Progenitor cell of endocrine pancreas (in vitro differentiated cells): ENCODE measurements around the gene EWSR1. TPM values are rescaled to one million over a fixed set of nuclear protein-coding genes. Genes with fewer than 3 reads are reported as not detected.

ENCODE experiments used
- DNase-seq: peaks from one replicate; pipeline ENCODE4 v3.0.0; 2021; ENCODE audit warnings: low spot score; ENCODE audit not compliant: unreplicated experiment
- H3K27ac Mint-ChIP-seq: 2 replicates; pipeline ENCODE4 v1.8.0; 2021; ENCODE audit warnings: mild to moderate bottlenecking, moderate library complexity, mixed read lengths
- H3K27me3 Mint-ChIP-seq: 2 replicates; pipeline ENCODE4 v1.8.0; 2021; ENCODE audit warnings: mixed read lengths
- H3K36me3 Mint-ChIP-seq: 2 replicates; pipeline ENCODE4 v1.8.0; 2022; ENCODE audit warnings: mixed read lengths; ENCODE audit not compliant: insufficient read depth
- H3K4me1 Mint-ChIP-seq: 2 replicates; pipeline ENCODE4 v1.8.0; 2021; ENCODE audit warnings: low read depth, mixed read lengths
- H3K4me3 Mint-ChIP-seq: 2 replicates; pipeline ENCODE4 v1.8.0; 2021; ENCODE audit warnings: low read depth, mild to moderate bottlenecking, moderate library complexity, mixed read lengths
- H3K9me3 Mint-ChIP-seq: 2 replicates; pipeline ENCODE4 v1.8.0; 2021; ENCODE audit warnings: low read depth, mixed read lengths
- CTCF ChIP-seq: fragments of 200-600 bp; sonication (generic); IDR thresholded peaks from one replicate; pipeline ENCODE4 v1.5.0; 2021; ENCODE audit warnings: antibody characterized with exemption, mild to moderate bottlenecking; ENCODE audit not compliant: unreplicated experiment
- total RNA-seq: library from RNA; stranded (reverse); gene quantifications from 2 replicates; pipeline ENCODE4 v1.2.1, GENCODE V29; 2021

The EWSR1 gene
- total RNA-seq, 1 donor from 2014 or later: 442 TPM

DNA sequence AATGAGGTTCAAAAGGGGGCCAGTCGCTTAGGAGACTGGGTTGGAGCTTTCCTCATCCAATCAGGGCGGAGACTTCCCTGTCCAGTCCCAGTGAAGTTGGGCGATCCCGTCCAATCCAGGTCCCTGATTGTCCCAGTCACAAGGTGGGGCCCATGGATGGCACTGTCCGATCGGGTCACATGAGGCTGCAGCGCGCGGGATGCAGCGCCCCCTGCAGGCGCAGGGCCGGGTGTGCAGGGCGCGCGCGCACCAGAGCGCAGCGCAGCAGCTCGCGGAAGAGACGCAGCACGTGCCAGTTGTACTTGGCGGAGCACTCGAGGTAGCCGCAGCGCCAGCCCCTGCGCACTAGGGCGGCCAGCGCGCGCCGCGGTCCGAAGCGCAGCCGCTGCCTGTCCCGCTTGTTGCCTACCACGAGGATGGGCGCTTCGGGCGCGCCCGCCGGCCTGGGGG, 45.1 kb downstream of the EWSR1 start:
- H3K4me3 Mint-ChIP-seq: no peak overlapping the region
- peaks cover 2% of the 10 kb centered on the region for H3K4me1 Mint-ChIP-seq
- H3K36me3 Mint-ChIP-seq: no peaks in the 10 kb centered on the region
- H3K27ac Mint-ChIP-seq: no peak overlapping the region
- H3K27me3 Mint-ChIP-seq: peaks cover 45% of the 10 kb centered on the region
- DNase-seq: no peak
- no peaks in the 10 kb centered on the region for H3K9me3 Mint-ChIP-seq
- TF ChIP-seq CTCF: peak; percentile 56

- no peaks in the 10 kb centered on the region for H3K36me3 Mint-ChIP-seq
- H3K4me1 Mint-ChIP-seq: peaks cover 2% of the 10 kb centered on the region
- TF ChIP-seq CTCF: no peak
- no peak for DNase-seq
- H3K27ac Mint-ChIP-seq: no peak overlapping the region
- H3K4me3 Mint-ChIP-seq: peak overlapping the region; percentile 44
- peaks cover 45% of the 10 kb centered on the region for H3K27me3 Mint-ChIP-seq
- no peaks in the 10 kb centered on the region for H3K9me3 Mint-ChIP-seq
These were observed 45.8 kb downstream of the EWSR1 start for GRCh38 chr22:29313576-29314466.

- H3K4me1 Mint-ChIP-seq: peaks cover under 1% of the 10 kb centered on the region
- no peak for TF ChIP-seq CTCF
- H3K36me3 Mint-ChIP-seq: no peaks in the 10 kb centered on the region
- no peaks in the 10 kb centered on the region for H3K9me3 Mint-ChIP-seq
- H3K27ac Mint-ChIP-seq: no peak overlapping the region
- H3K27me3 Mint-ChIP-seq: peaks cover 45% of the 10 kb centered on the region
- peak overlapping the region; percentile 44 for H3K4me3 Mint-ChIP-seq
- DNase-seq: no peak
These were observed 46.6 kb downstream of the EWSR1 start for GRCh38 chr22:29314537-29315285.

GRCh38 chr22:29315286-29316140, 47.4 kb downstream of the EWSR1 start, which contains the start of gene RASL10A:
Gene RASL10A (minus strand): TSS chr22:29315697. CDS start chr22:29315246, 451 bp downstream.
- Mint-ChIP-seq H3K36me3 (no peaks in the 10 kb centered on the region), H3K4me3 (peak within 1 kb of the TSS; percentile 52), H3K27ac (peak within 1 kb of the TSS; percentile 71), H3K9me3 (no peaks in the 10 kb centered on the region), H3K27me3 (peaks cover 45% of the 10 kb centered on the region), H3K4me1 (no peaks in the 10 kb centered on the region)
- DNase-seq: no peak
- TF ChIP-seq CTCF: no peak
